ENCODE measurements around the gene PMFBP1. TPM values are rescaled to one million over a fixed set of nuclear protein-coding genes. Genes with fewer than 3 reads are reported as not detected.

Gene PMFBP1
- total and polyA plus RNA-seq, 4 experiments from 2014 or later: 0.73 to 1.1 TPM; not detected in 2

DNA sequence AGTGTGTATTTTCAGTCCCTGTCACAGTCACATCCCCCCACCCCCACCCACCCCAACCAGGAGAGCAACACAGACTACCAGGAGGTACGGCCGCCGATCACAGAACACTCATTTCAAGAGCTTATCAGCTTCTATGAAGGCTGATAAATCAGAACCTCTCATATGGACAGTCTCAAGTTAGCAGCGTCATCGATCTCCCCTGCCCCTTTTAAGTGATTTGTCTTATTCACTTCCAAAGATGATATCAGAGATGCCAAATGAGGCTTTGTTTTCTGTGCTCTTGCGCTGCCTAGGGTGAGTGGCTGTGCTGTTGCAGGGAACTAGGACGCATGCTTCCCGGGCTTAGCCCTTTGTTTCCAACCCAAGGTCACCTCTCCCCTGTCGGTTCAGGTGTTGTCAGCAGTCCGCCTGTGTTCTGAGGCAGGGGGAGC is 26.8 kb upstream of the PMFBP1 start:
- intact Hi-C loops (cut with micrococcal nuclease): no loop called here
- CTCF ChIA-PET (ENCODE audit: partially characterized antibody): no interaction called here
- Mint-ChIP-seq H3K9me3 (no peaks in the 10 kb centered on the region), H3K36me3 (no peaks in the 10 kb centered on the region), H3K27ac (no peak overlapping the region), H3K4me3 (no peak overlapping the region), H3K27me3 (peaks cover 0 to 2% of the 10 kb centered on the region in 2 donors), H3K4me1 (peaks cover 0 to 7% (median 5%) of the 10 kb centered on the region in 4 donors)
- POLR2A ChIA-PET (ENCODE audit: partially characterized antibody): no interaction called here
- DNase-seq: no peak
- H3K27ac ChIP-seq (ENCODE audit: low read depth, low read length): no peak overlapping the region
- no peaks in the 10 kb centered on the region for H3K27me3 ChIP-seq (ENCODE audit: insufficient read depth, low read length)
- H3K9me3 ChIP-seq (ENCODE audit: control insufficient read depth in 1 of 2, low read length in 2 of 2): no peaks in the 10 kb centered on the region
- no peaks in the 10 kb centered on the region for H3K4me1 ChIP-seq (ENCODE audit: insufficient read depth, low read length)
- no peaks in the 10 kb centered on the region for H3K36me3 ChIP-seq (ENCODE audit: insufficient read depth, low read length)
- H3K4me3 ChIP-seq (ENCODE audit: low read length in 2 of 2): no peak overlapping the region

DNA sequence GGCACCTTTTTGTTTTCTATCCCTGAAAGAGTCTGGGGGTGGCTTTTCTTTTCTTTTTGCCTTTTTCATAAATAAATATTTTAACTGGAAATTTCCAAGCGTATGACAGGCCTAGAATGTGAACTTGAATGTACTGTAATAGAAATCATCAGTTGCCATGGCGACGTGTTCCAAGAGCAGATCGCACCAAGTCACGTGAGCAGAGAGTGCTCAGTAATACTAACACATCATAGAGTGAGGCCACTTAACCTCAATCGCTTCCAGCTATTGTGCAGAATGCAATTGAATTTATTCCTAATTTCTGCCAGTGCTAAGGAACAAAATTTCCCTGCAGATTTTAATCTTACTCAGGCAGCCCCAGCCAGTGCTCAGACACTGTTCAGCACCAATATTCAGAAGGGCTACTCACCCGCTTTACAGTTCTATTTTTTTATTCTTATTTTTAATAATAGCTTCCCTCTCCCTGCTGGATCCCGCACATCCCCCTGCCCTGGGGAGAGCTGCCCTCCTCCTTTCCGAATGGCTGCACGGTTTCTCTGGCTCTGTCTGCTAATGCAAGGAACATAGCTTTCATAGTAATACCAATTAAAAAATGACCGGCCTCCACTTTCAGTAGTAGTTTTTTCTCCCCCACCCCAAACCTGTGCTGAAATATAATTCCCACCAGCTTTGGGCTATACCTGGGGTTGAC is 26.2 kb upstream of the PMFBP1 start:
- CTCF ChIA-PET (ENCODE audit: partially characterized antibody): no interaction called here
- no peaks in the 10 kb centered on the region for H3K27me3 ChIP-seq (ENCODE audit: insufficient read depth, low read length)
- POLR2A ChIA-PET (ENCODE audit: partially characterized antibody): no interaction called here
- Mint-ChIP-seq H3K9me3 (no peaks in the 10 kb centered on the region), H3K27ac (no peak overlapping the region), H3K27me3 (no peaks in the 10 kb centered on the region), H3K36me3 (no peaks in the 10 kb centered on the region), H3K4me3 (no peak overlapping the region), H3K4me1 (peaks cover 0 to under 1% (median 0%) of the 10 kb centered on the region in 4 donors)
- H3K4me3 ChIP-seq (ENCODE audit: low read length in 2 of 2): no peak overlapping the region
- DNase-seq: no peak
- H3K4me1 ChIP-seq (ENCODE audit: insufficient read depth, low read length): no peaks in the 10 kb centered on the region
- no peaks in the 10 kb centered on the region for H3K36me3 ChIP-seq (ENCODE audit: insufficient read depth, low read length)
- H3K9me3 ChIP-seq (ENCODE audit: control insufficient read depth in 1 of 2, low read length in 2 of 2): no peaks in the 10 kb centered on the region
- intact Hi-C loops (cut with micrococcal nuclease): no loop called here
- H3K27ac ChIP-seq (ENCODE audit: low read depth, low read length): no peak overlapping the region

DNA sequence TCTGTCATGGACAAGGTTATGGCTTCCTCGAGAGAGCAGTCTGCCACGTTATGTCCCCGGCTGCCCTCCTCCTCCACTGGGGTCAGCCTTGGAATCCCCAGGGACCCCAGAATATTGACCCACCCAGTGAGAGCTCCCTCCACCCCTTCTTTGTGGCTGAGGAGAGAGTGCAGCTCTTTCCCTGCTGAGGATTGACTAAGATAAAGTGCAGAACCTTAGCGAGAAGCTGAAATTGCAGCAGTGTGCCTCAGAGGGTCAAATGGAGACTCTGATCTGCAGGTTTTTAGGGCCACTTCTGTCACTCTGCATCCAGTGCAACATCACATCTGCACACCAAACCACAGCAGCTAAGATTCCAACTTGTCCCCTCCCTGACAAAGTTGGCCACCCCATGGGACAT is 25.6 kb upstream of the PMFBP1 start:
- Histone ChIP-seq H3K4me3 (ENCODE audit: low read length in 2 of 2) (no peak overlapping the region), H3K9me3 (ENCODE audit: control insufficient read depth in 1 of 2, low read length in 2 of 2) (no peaks in the 10 kb centered on the region), H3K36me3 (ENCODE audit: insufficient read depth, low read length) (no peaks in the 10 kb centered on the region), H3K4me1 (ENCODE audit: insufficient read depth, low read length) (no peaks in the 10 kb centered on the region), H3K27ac (ENCODE audit: low read depth, low read length) (no peak overlapping the region), H3K27me3 (ENCODE audit: insufficient read depth, low read length) (no peaks in the 10 kb centered on the region)
- CTCF ChIA-PET (ENCODE audit: partially characterized antibody): no interaction called here
- DNase-seq: no peak
- POLR2A ChIA-PET (ENCODE audit: partially characterized antibody): no interaction called here
- no peak overlapping the region for H3K4me3 Mint-ChIP-seq
- H3K36me3 Mint-ChIP-seq: no peaks in the 10 kb centered on the region
- H3K9me3 Mint-ChIP-seq: no peaks in the 10 kb centered on the region
- no peak overlapping the region for H3K27ac Mint-ChIP-seq
- no peaks in the 10 kb centered on the region for H3K27me3 Mint-ChIP-seq
- intact Hi-C loops (cut with micrococcal nuclease): no loop called here
- H3K4me1 Mint-ChIP-seq: no peaks in the 10 kb centered on the region

DNA sequence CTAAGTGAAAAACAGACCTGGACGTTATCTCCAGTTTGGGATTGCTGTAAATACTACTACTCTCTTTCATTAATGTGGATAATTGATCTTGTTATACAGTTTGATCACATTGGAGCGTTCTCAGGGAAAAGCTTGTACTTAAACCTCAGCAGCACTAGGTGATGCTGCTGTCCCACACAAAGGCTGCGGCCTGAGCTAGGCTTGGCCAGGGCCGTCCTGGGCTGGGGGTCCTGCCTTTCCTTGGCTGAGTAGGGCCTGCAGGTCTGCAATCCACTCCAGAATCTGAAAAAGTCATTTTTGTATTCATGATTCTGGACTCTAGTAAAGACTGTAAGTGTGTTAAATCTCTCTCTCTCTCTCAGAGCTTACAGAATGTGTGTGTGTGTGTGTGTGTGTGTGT is 23.7 kb upstream of the PMFBP1 start:
- no peak overlapping the region for H3K27ac Mint-ChIP-seq
- intact Hi-C loops (cut with micrococcal nuclease): no loop called here

DNA sequence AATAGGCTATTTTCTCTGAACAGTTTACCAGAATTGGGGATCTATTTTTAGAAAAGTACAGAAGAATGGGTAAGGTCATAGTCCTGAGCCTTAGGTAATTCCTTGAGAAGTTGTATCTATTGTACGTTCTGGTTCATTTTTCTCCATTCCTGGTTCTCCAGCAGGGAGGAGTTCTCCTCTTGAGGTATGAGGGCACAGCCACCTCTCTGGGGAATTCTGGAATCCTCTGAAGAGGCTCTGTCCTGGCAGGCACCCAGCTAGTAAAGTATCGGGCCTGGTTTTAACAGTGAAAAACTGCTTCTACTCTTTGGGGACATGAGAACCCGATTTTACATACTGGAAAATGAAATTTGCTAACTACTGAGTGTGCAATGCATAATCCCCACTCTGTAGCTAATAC is 19.6 kb upstream of the PMFBP1 start:
- Histone ChIP-seq H3K36me3 (ENCODE audit: insufficient read depth, low read length) (no peaks in the 10 kb centered on the region), H3K27me3 (ENCODE audit: insufficient read depth, low read length) (no peaks in the 10 kb centered on the region), H3K9me3 (ENCODE audit: control insufficient read depth in 1 of 2, low read length in 2 of 2) (no peaks in the 10 kb centered on the region), H3K4me1 (ENCODE audit: insufficient read depth, low read length) (no peaks in the 10 kb centered on the region), H3K27ac (ENCODE audit: low read depth, low read length) (no peak overlapping the region), H3K4me3 (ENCODE audit: low read length in 2 of 2) (no peak overlapping the region)
- CTCF ChIA-PET (ENCODE audit: partially characterized antibody): no interaction called here
- H3K4me3 Mint-ChIP-seq: no peak overlapping the region
- POLR2A ChIA-PET (ENCODE audit: partially characterized antibody): no interaction called here
- H3K4me1 Mint-ChIP-seq: no peaks in the 10 kb centered on the region
- intact Hi-C loops (cut with micrococcal nuclease): no loop called here
- H3K27ac Mint-ChIP-seq: no peak overlapping the region
- H3K9me3 Mint-ChIP-seq: no peaks in the 10 kb centered on the region
- DNase-seq: no peak
- H3K36me3 Mint-ChIP-seq: no peaks in the 10 kb centered on the region
- peaks cover 1% of the 10 kb centered on the region in 2 donors for H3K27me3 Mint-ChIP-seq

More for the DNA sequence above, 23.7 kb upstream of the PMFBP1 start:
- H3K4me1 Mint-ChIP-seq: no peaks in the 10 kb centered on the region
- no peaks in the 10 kb centered on the region for H3K27me3 ChIP-seq (ENCODE audit: insufficient read depth, low read length)
- H3K4me3 Mint-ChIP-seq: no peak overlapping the region
- no peaks in the 10 kb centered on the region for H3K36me3 Mint-ChIP-seq
- no peaks in the 10 kb centered on the region for H3K9me3 ChIP-seq (ENCODE audit: control insufficient read depth in 1 of 2, low read length in 2 of 2)
- no peak for DNase-seq
- ChIA-PET CTCF (ENCODE audit: partially characterized antibody) (no interaction called here), POLR2A (ENCODE audit: partially characterized antibody) (no interaction called here)
- H3K4me1 ChIP-seq (ENCODE audit: insufficient read depth, low read length): no peaks in the 10 kb centered on the region
- no peaks in the 10 kb centered on the region for H3K36me3 ChIP-seq (ENCODE audit: insufficient read depth, low read length)
- no peaks in the 10 kb centered on the region for H3K9me3 Mint-ChIP-seq
- no peak overlapping the region for H3K4me3 ChIP-seq (ENCODE audit: low read length in 2 of 2)
- no peak overlapping the region for H3K27ac ChIP-seq (ENCODE audit: low read depth, low read length)
- peaks cover 0 to 1% of the 10 kb centered on the region in 2 donors for H3K27me3 Mint-ChIP-seq

DNA sequence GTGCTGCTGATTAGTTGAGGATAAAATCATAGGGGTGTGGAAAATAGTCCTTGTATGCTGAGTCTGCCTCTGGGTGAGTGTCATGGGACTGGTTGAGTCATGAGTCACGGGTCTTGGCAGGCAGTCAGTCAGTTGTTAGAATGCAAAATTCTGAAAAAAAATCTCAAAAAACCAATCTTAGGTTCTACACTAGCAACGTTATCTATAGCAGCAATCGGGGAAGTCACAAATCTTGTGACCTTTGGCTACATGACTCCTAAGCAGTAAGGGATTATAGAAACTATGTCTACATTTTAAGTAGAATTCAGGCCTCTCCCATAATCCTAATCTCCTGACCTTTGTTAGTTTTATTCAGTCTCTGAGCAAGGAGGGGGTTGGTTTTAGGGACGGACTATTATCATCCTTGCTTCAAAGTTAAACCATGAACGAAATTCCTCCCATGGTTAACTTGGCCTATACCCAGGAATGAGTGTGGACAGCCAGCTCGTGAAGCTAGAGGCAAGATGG is 18.0 kb upstream of the PMFBP1 start:
- no peak for DNase-seq

DNA sequence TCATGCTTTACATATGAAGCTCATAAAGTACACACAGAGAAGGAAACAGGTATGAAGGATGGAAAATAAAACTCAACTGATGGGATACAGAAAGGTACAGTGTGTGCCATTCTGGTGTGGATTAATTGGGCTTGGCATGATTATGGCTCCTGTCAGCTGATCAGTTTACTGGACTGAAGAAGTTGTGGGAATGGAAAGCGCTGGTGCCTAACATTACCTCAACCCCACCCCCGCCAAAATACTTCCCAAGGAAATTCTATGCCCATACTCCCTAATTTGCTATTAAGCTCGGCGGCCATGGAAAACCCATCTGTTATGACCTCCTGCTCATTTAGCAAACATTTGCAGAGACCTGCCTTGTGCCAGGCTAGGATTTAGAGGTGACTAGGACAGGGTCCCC is 16.6 kb upstream of the PMFBP1 start:
- intact Hi-C loops (cut with micrococcal nuclease): no loop called here

More for the DNA sequence above, 18.0 kb upstream of the PMFBP1 start:
- Histone ChIP-seq H3K4me1 (ENCODE audit: insufficient read depth, low read length) (no peaks in the 10 kb centered on the region), H3K36me3 (ENCODE audit: insufficient read depth, low read length) (no peaks in the 10 kb centered on the region), H3K9me3 (ENCODE audit: control insufficient read depth in 1 of 2, low read length in 2 of 2) (no peaks in the 10 kb centered on the region), H3K27ac (ENCODE audit: low read depth, low read length) (no peak overlapping the region), H3K4me3 (ENCODE audit: low read length in 2 of 2) (no peak overlapping the region), H3K27me3 (ENCODE audit: insufficient read depth, low read length) (no peaks in the 10 kb centered on the region)
- Mint-ChIP-seq H3K4me3 (no peak overlapping the region), H3K36me3 (no peaks in the 10 kb centered on the region), H3K9me3 (no peaks in the 10 kb centered on the region), H3K27me3 (peaks cover 1% of the 10 kb centered on the region in 2 donors), H3K4me1 (no peaks in the 10 kb centered on the region), H3K27ac (no peak overlapping the region)
- POLR2A ChIA-PET (ENCODE audit: partially characterized antibody): no interaction called here
- intact Hi-C loops (cut with micrococcal nuclease): no loop called here
- CTCF ChIA-PET (ENCODE audit: partially characterized antibody): no interaction called here

More for the DNA sequence above, 16.6 kb upstream of the PMFBP1 start:
- no peaks in the 10 kb centered on the region for H3K4me1 ChIP-seq (ENCODE audit: insufficient read depth, low read length)
- H3K9me3 ChIP-seq (ENCODE audit: control insufficient read depth in 1 of 2, low read length in 2 of 2): no peaks in the 10 kb centered on the region
- no peaks in the 10 kb centered on the region for H3K36me3 ChIP-seq (ENCODE audit: insufficient read depth, low read length)
- H3K27me3 Mint-ChIP-seq: peaks cover 1% of the 10 kb centered on the region in 2 donors
- no peak overlapping the region for H3K4me3 ChIP-seq (ENCODE audit: low read length in 2 of 2)
- ChIA-PET CTCF (ENCODE audit: partially characterized antibody) (no interaction called here), POLR2A (ENCODE audit: partially characterized antibody) (no interaction called here)
- no peak overlapping the region for H3K27ac ChIP-seq (ENCODE audit: low read depth, low read length)
- no peak overlapping the region for H3K27ac Mint-ChIP-seq
- no peaks in the 10 kb centered on the region for H3K4me1 Mint-ChIP-seq
- no peaks in the 10 kb centered on the region for H3K27me3 ChIP-seq (ENCODE audit: insufficient read depth, low read length)
- H3K36me3 Mint-ChIP-seq: no peaks in the 10 kb centered on the region
- DNase-seq: no peak
- no peaks in the 10 kb centered on the region for H3K9me3 Mint-ChIP-seq
- no peak overlapping the region for H3K4me3 Mint-ChIP-seq

Data from CD4-positive, alpha-beta memory T cell (primary cell).